Kidney (tissue), 22 donors: ENCODE measurements around the gene SYNGR4. TPM values are rescaled to one million over a fixed set of nuclear protein-coding genes. Genes with fewer than 3 reads are reported as not detected.
"Not testable (repeated sequence)": the region's sequence is repeated elsewhere in the genome, so short reads cannot be mapped to it uniquely, and the experiment has no call there.

Experiments used
- DNase-seq, 5 donors: peaks; one replicate each; pipeline ENCODE4 v3.0.0-alpha.2; 2013 to 2020
- FAIRE-seq: peaks from 2 replicates; lab custom pipeline; 2012; peaks lifted over from hg19 to GRCh38; lab: Jason Lieb, UNC
- H3K27ac ChIP-seq, 2 donors: one replicate each; pipeline ENCODE4 v1.7.0; 2013; ENCODE audit warnings: low read depth in 2 of 2, low read length in 2 of 2, inconsistent platforms in 1 of 2
- H3K27me3 ChIP-seq: one replicate; pipeline ENCODE4 v1.7.1; 2013; ENCODE audit warnings: low read length, inconsistent platforms; ENCODE audit not compliant: control insufficient read depth, insufficient read depth
- H3K36me3 ChIP-seq, 3 donors: one replicate each; pipeline versions ENCODE4 v1.7.0 to v1.7.1; 2013; ENCODE audit warnings: low read length in 3 of 3, control low read depth in 1 of 3, inconsistent platforms in 1 of 3; ENCODE audit not compliant: insufficient read depth in 3 of 3, control insufficient read depth in 2 of 3
- H3K4me1 ChIP-seq, 3 donors: one replicate each; pipeline versions ENCODE4 v1.7.0 to v1.7.1; 2013; ENCODE audit warnings: low read length in 3 of 3, inconsistent platforms in 1 of 3, low read depth in 1 of 3; ENCODE audit not compliant: control insufficient read depth in 2 of 3, insufficient read depth in 2 of 3
- H3K4me3 ChIP-seq, 3 donors: one replicate each; pipeline versions ENCODE4 v1.7.0 to v1.8.1; 2013; ENCODE audit warnings: low read length in 3 of 3, control low read depth in 1 of 3, inconsistent platforms in 1 of 3
- H3K9ac ChIP-seq, 3 donors: one replicate each; pipeline versions ENCODE4 v1.7.0 to v1.7.1; 2013; ENCODE audit warnings: low read length in 3 of 3, control low read depth in 1 of 3, inconsistent platforms in 1 of 3
- H3K9me3 ChIP-seq, 3 donors: one replicate each; pipeline versions ENCODE4 v1.7.0 to v1.7.1; 2013; ENCODE audit warnings: low read length in 3 of 3, control low read depth in 1 of 3, inconsistent platforms in 1 of 3; ENCODE audit not compliant: control insufficient read depth in 2 of 3, insufficient read depth in 1 of 3
- intact Hi-C: fragments of 100-400 bp; cut with DNase I; formaldehyde crosslinking; loops from one replicate; pipeline ENCODE4 v1.11.1; 2022
- long read RNA-seq, 10 donors: library from polyadenylated mRNA in 1 of 10; unstranded in 1 of 10; transcript quantifications; one replicate each; pipeline ENCODE4 v2.0.0 and lab custom pipeline, GENCODE V29; 2021 to 2026
- polyA plus RNA-seq: library from polyadenylated mRNA; stranded (reverse); fragments of 350-450 nt; fragmentation: Illumina TruSeq; extraction: RNeasy Lipid Tissue Mini Kit (QIAGEN cat#74804); gene quantifications from one replicate; pipeline ENCODE4 v1.2.3, GENCODE V29; 2014; ENCODE audit warnings: low read depth, low replicate concordance; ENCODE audit not compliant: insufficient read depth
- total RNA-seq: library from RNA; stranded (reverse); fragmentation: NEBNext Ultra II Directional; extraction: Animal tissue kit (Norgen Biotek cat#: 25700); gene quantifications from one replicate; pipeline ENCODE4 v1.2.1, GENCODE V29; 2021
- TF ChIP-seq, protein P1 (sequence below): IDR thresholded peaks from 3 replicates; pipeline ENCODE4 v1.5.1; 2012; ENCODE audit warnings: mild to moderate bottlenecking, moderate library complexity, borderline replicate concordance; ENCODE audit not compliant: insufficient read depth; ENCODE audit errors: extremely low read depth
- donor health status: control.
- donor health status: control.
- donor health status: control.
- donor health status: control.
- donor health status: control.
- donor health status: DM: yes; HTN: yes; CAD: no.
- donor health status: Normal renal cell carcinoma (clear cell type).

Gene SYNGR4
- total RNA-seq (not detected), polyA plus RNA-seq (not detected)
- long read RNA-seq, donor 1, result 0 reads
- long read RNA-seq, donor 2, partial matches to known transcripts, result 137 of 137 reads
- long read RNA-seq, donor 2, other reads (novel, unspliced or antisense), result 0 of 137 reads
- long read RNA-seq, donor 3, partial matches to known transcripts, result 220 of 220 reads
- long read RNA-seq, donor 3, other reads (novel, unspliced or antisense), result 0 of 220 reads
- long read RNA-seq, donor 4, partial matches to known transcripts, result 235 of 235 reads
- long read RNA-seq, donor 4, other reads (novel, unspliced or antisense), result 0 of 235 reads
- long read RNA-seq, donor 5, result 0 reads
- long read RNA-seq, donor 6, partial matches to known transcripts, result 222 of 222 reads
- long read RNA-seq, donor 6, other reads (novel, unspliced or antisense), result 0 of 222 reads
- long read RNA-seq, donor 7, result 0 reads
- long read RNA-seq, donor 8, partial matches to known transcripts, result 82 of 182 reads
- long read RNA-seq, donor 8, other reads (novel, unspliced or antisense), result 100 of 182 reads
- long read RNA-seq, donor 9, result 0 reads
- long read RNA-seq, donor 10, result 0 reads

- Histone ChIP-seq H3K4me3 (peak within 1 kb of the TSS; percentile 45 to 90 (median 82)), H3K27me3 (no peaks in the 10 kb centered on the region), H3K27ac (peak within 1 kb of the TSS; percentile 90 to 94), H3K9ac (peak within 1 kb of the TSS; percentile 34 to 97 (median 82)), H3K36me3 (no peaks in the 10 kb centered on the region), H3K9me3 (no peaks in the 10 kb centered on the region), H3K4me1 (peaks cover 0 to 7% (median 5%) of the 10 kb centered on the region in 3 donors)
- intact Hi-C loops, result no loop called here
- FAIRE-seq, result peak; percentile 95
- TF ChIP-seq, protein P1, sequence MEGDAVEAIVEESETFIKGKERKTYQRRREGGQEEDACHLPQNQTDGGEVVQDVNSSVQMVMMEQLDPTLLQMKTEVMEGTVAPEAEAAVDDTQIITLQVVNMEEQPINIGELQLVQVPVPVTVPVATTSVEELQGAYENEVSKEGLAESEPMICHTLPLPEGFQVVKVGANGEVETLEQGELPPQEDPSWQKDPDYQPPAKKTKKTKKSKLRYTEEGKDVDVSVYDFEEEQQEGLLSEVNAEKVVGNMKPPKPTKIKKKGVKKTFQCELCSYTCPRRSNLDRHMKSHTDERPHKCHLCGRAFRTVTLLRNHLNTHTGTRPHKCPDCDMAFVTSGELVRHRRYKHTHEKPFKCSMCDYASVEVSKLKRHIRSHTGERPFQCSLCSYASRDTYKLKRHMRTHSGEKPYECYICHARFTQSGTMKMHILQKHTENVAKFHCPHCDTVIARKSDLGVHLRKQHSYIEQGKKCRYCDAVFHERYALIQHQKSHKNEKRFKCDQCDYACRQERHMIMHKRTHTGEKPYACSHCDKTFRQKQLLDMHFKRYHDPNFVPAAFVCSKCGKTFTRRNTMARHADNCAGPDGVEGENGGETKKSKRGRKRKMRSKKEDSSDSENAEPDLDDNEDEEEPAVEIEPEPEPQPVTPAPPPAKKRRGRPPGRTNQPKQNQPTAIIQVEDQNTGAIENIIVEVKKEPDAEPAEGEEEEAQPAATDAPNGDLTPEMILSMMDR, result peak; percentile 2
- DNase-seq, result peak; percentile 100
Observed at GRCh38 chr19:48363810-48364597, at the start of gene SYNGR4, which contains the start of gene TMEM143. SYNGR4 (plus strand) TSS chr19:48364367; CDS start chr19:48365843, 1,476 bp downstream. TMEM143 (minus strand) TSS chr19:48363940; CDS start chr19:48363920, 20 bp downstream.

GRCh38 chr19:48315712-48316111 is 48.5 kb upstream of the SYNGR4 start:
- H3K9me3 ChIP-seq, result no peaks in the 10 kb centered on the region
- H3K27ac ChIP-seq, result no peak overlapping the region
- no peak overlapping the region for H3K9ac ChIP-seq
- FAIRE-seq, result no peak
- no peaks in the 10 kb centered on the region for H3K27me3 ChIP-seq
- no peak for DNase-seq
- peaks cover 0 to 5% (median 2%) of the 10 kb centered on the region in 3 donors for H3K4me1 ChIP-seq
- intact Hi-C loops, result no loop called here
- TF ChIP-seq, protein P1, result no peak
- H3K36me3 ChIP-seq, result no peaks in the 10 kb centered on the region
- no peak overlapping the region for H3K4me3 ChIP-seq

- not testable (repeated sequence) for H3K27ac ChIP-seq
Observed at GRCh38 chr19:48317708-48317960, 46.5 kb upstream of the SYNGR4 start.

More at GRCh38 chr19:48317708-48317960, 46.5 kb upstream of the SYNGR4 start:
- H3K4me3 ChIP-seq, DNase-seq, H3K36me3 ChIP-seq, intact Hi-C loops, H3K27me3 ChIP-seq, H3K9ac ChIP-seq, FAIRE-seq, H3K9me3 ChIP-seq: not testable (repeated sequence)
- peaks cover 2 to 16% (median 6%) of the 10 kb centered on the region in 3 donors for H3K4me1 ChIP-seq
